WERI-Rb-1 (cell line): ENCODE results near the gene DLD.

Source experiments
- DNase-seq: peaks from one replicate; pipeline ENCODE4 v3.0.0-alpha.2; 2020
- H3K27ac ChIP-seq: fragments of 250-450 bp; sonication (Bioruptor Pico); 2 replicates; pipeline ENCODE4 v1.5.1; 2020; ENCODE audit warnings: mild to moderate bottlenecking, moderate library complexity
- H3K27me3 ChIP-seq: fragments of 250-450 bp; sonication (Bioruptor Pico); 2 replicates; pipeline ENCODE4 v1.5.1; 2021; ENCODE audit warnings: mild to moderate bottlenecking, low read depth, moderate library complexity; ENCODE audit not compliant: insufficient read depth, severe bottlenecking
- H3K36me3 ChIP-seq: fragments of 250-450 bp; sonication (Bioruptor Pico); 2 replicates; pipeline ENCODE4 v1.5.1; 2020; ENCODE audit warnings: mild to moderate bottlenecking, moderate library complexity
- H3K4me3 ChIP-seq: 2 replicates; pipeline ENCODE4 v1.5.1; 2011; ENCODE audit warnings: low read depth, mild to moderate bottlenecking, control low read depth, low read length
- H3K9me3 ChIP-seq: fragments of 250-450 bp; sonication (Bioruptor Pico); 2 replicates; pipeline ENCODE4 v1.5.1; 2021; ENCODE audit warnings: mild to moderate bottlenecking, moderate library complexity; ENCODE audit not compliant: severe bottlenecking
- TF ChIP-seq, protein P1 (sequence below): IDR thresholded peaks from 2 replicates; pipeline ENCODE4 v1.5.1; 2011; ENCODE audit warnings: low read depth, mild to moderate bottlenecking, control low read depth, inconsistent platforms, low read length

The DLD gene

DNA sequence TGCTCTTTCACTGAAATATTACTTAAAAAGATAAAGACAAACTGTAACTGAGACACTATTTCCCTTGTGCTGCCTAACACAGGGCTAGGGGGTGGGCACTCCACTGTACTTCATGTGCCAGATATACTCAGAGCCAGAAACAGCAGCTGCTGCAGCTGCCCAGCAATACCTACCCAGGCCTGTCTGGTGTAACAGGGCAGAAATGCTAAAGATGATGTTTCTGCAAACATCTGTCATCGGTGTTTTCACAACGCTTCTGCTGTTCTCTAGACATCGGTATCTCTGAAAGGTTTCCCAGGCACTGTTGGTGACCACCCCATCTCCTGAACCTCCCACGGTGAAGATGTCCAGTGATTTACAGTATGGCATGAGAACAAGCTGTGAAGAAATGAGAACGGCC lies 69.3 kb downstream of the DLD start:
- no peak overlapping the region for H3K4me3 ChIP-seq
- H3K9me3 ChIP-seq: no peaks in the 10 kb centered on the region
- H3K27me3 ChIP-seq: no peaks in the 10 kb centered on the region
- no peak overlapping the region for H3K27ac ChIP-seq
- peaks cover 81% of the 10 kb centered on the region for H3K36me3 ChIP-seq
- TF ChIP-seq, protein P1, sequence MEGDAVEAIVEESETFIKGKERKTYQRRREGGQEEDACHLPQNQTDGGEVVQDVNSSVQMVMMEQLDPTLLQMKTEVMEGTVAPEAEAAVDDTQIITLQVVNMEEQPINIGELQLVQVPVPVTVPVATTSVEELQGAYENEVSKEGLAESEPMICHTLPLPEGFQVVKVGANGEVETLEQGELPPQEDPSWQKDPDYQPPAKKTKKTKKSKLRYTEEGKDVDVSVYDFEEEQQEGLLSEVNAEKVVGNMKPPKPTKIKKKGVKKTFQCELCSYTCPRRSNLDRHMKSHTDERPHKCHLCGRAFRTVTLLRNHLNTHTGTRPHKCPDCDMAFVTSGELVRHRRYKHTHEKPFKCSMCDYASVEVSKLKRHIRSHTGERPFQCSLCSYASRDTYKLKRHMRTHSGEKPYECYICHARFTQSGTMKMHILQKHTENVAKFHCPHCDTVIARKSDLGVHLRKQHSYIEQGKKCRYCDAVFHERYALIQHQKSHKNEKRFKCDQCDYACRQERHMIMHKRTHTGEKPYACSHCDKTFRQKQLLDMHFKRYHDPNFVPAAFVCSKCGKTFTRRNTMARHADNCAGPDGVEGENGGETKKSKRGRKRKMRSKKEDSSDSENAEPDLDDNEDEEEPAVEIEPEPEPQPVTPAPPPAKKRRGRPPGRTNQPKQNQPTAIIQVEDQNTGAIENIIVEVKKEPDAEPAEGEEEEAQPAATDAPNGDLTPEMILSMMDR: no peak
- DNase-seq: no peak

DNA sequence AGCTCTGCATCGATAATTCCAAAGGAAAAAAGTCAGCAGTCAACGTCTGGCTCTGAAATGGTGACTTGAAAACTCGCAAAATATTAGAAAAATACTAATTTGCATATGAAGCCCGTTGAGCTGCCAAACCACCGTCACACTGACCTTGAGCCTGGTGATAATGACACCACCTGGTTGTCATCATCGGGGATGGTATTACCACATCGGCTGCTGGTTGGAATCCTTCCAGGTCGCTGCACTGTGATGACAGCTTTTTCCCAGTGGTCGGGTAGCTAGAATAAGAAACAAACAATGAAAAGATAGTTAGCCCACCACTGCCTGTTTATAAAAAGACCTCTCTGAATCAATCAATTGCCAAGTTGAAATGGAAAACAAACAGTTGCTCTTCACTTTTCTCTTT lies 70.4 kb downstream of the DLD start:
- no peaks in the 10 kb centered on the region for H3K27me3 ChIP-seq
- no peak for DNase-seq
- TF ChIP-seq, protein P1: no peak
- no peak overlapping the region for H3K4me3 ChIP-seq
- H3K36me3 ChIP-seq: peaks cover 76% of the 10 kb centered on the region
- no peak overlapping the region for H3K27ac ChIP-seq
- H3K9me3 ChIP-seq: no peaks in the 10 kb centered on the region

DNA sequence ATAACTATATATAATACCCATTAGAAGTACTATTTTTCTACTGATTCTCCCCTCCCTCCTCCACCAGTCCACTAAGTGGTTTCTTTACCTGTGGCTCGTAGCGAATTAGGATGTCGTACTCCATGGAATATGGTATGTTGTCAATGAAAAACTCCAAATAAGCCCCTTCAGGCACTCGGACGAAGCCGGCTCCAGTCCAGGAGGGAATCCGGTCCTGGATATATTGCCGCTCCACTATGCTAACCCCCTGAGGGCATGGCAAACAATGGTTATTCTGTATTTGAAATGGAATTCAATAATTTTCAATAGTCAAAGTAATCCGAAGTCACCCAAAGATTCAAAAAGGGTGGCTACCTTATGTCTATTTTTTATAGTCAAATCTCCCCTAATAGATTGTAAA lies 71.8 kb downstream of the DLD start:
- TF ChIP-seq, protein P1: no peak
- no peak for DNase-seq
- peaks cover 72% of the 10 kb centered on the region for H3K36me3 ChIP-seq

DNA sequence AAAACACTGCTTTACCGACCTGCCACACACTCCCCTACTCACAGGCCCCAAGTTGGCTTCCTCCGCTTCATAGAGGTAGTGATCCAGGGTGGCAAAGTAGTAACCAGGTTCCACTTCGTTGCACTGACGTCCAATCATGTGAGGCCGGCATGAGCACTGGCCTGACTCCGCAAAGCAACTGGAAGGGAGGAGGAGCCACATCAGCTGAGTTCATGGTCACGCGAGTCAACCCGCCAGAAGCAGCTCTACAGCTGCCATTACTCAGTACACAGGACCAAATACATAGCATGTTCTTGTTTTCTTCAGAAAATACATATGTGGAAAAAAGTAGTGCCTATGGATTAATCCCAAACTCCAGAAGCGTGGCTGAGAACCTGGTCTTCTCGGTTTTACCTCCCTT lies 73.5 kb downstream of the DLD start:
- Histone ChIP-seq H3K27me3 (no peaks in the 10 kb centered on the region), H3K4me3 (no peak overlapping the region), H3K27ac (no peak overlapping the region), H3K9me3 (no peaks in the 10 kb centered on the region), H3K36me3 (peaks cover 57% of the 10 kb centered on the region)
- TF ChIP-seq, protein P1: no peak
- no peak for DNase-seq

More for the DNA sequence above, 71.8 kb downstream of the DLD start:
- no peaks in the 10 kb centered on the region for H3K9me3 ChIP-seq
- H3K27ac ChIP-seq: no peak overlapping the region
- H3K4me3 ChIP-seq: no peak overlapping the region
- H3K27me3 ChIP-seq: no peaks in the 10 kb centered on the region

DNA sequence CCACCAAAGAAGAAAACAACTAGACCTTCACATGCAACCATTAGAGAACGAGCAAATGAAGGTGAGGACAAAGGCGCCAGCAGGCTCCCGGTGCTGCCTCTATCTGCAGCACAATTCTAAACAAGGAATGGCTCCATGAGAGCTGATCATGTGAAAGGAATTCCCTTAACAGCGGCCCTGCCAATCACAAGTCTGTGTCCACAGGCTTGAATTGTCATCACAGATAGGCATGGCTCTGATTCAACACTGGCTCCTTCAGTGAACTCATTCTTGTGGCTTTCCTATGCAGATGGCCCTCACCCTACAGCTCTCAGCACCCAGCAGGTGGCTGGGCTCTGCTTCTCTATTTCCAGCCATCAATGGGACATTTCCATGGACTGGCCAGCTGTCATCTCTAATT lies 75.7 kb downstream of the DLD start:
- H3K27me3 ChIP-seq: no peaks in the 10 kb centered on the region
- no peaks in the 10 kb centered on the region for H3K9me3 ChIP-seq
- H3K4me3 ChIP-seq: no peak overlapping the region
- TF ChIP-seq, protein P1: no peak
- peaks cover 56% of the 10 kb centered on the region for H3K36me3 ChIP-seq
- peak; percentile 33 for DNase-seq
- no peak overlapping the region for H3K27ac ChIP-seq

DNA sequence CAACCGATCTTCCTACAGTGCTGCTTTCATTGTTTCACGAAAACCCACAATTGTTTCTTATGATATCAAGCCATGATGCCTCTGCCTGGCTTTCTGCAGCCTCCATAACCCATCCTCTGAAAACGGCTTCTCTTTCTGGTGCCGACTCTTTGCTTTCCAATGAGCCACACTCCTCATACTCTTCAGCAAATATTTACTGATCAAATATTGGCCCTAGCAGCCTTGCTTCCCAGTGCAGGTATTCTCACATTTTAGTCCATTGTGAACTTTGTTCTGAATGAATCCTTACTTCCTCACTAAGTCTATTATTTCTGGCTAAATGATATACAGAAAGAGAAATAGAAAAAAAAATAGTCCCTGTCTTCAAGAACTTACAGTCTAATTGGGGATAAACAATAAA lies 76.4 kb downstream of the DLD start:
- TF ChIP-seq, protein P1: no peak
- Histone ChIP-seq H3K27me3 (no peaks in the 10 kb centered on the region), H3K27ac (no peak overlapping the region), H3K36me3 (peaks cover 55% of the 10 kb centered on the region), H3K4me3 (no peak overlapping the region), H3K9me3 (no peaks in the 10 kb centered on the region)
- DNase-seq: no peak
